ENCODE measurements around the gene CDH4.

DNA sequence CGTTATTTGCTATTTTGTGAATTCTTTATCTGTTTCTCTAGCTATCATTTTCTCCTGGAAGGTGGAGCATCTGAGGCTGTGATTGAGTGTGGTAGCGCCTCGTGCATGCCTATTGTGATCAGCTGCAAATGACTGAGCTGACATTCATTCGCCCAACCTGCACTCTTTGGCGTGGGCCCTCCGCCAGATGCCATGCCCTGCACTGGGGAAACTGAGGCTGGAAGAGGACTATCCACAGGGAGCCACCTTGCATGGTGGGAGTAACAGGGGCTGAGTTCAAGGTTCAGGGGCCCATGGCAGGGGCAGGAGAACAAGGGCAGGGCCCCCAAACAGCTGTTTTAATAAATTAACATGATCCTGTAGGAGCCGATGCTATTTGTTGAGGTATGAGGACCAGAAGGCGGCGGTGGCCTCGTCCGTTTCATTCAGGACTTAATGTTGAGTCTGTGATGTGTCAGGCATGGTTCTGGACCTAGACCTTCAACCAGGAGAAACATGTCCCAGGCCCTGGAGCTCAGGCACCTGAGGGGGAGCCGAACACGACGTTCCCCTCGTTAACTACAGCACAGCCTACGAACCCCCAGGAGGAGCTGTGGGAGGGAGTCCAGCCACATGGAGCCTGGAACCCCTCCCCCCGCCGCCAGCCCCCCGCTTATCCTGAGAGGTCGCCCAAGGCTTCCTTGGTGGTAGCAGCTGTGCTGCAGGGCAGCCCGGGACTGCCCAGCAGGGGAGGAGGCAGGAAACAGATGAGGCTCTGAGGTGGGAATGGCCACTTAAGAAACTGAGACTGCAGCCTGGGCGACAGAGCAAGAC is 242.9 kb downstream of the CDH4 start:
- TF ChIP-seq POLR2AphosphoS5 (IDR thresholded peaks at IDR 0.05), result no peak
- TF ChIP-seq, protein P1, sequence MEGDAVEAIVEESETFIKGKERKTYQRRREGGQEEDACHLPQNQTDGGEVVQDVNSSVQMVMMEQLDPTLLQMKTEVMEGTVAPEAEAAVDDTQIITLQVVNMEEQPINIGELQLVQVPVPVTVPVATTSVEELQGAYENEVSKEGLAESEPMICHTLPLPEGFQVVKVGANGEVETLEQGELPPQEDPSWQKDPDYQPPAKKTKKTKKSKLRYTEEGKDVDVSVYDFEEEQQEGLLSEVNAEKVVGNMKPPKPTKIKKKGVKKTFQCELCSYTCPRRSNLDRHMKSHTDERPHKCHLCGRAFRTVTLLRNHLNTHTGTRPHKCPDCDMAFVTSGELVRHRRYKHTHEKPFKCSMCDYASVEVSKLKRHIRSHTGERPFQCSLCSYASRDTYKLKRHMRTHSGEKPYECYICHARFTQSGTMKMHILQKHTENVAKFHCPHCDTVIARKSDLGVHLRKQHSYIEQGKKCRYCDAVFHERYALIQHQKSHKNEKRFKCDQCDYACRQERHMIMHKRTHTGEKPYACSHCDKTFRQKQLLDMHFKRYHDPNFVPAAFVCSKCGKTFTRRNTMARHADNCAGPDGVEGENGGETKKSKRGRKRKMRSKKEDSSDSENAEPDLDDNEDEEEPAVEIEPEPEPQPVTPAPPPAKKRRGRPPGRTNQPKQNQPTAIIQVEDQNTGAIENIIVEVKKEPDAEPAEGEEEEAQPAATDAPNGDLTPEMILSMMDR (IDR thresholded peaks at IDR 0.05), result no peak
- TF ChIP-seq POLR2A (IDR thresholded peaks at IDR 0.05), result no peak
